CD4-positive, alpha-beta T cell treated with Interleukin-4 for 1 hour (primary cell): ENCODE results near the gene ORC1.
"Not testable (repeated sequence)": the region's sequence is repeated elsewhere in the genome, so short reads cannot be mapped to it uniquely, and the experiment has no call there.

Source experiments
- DNase-seq, 2 donors: peaks; one replicate each; pipeline ENCODE4 v3.0.0-alpha.2; 2020 to 2022

The ORC1 gene

DNA sequence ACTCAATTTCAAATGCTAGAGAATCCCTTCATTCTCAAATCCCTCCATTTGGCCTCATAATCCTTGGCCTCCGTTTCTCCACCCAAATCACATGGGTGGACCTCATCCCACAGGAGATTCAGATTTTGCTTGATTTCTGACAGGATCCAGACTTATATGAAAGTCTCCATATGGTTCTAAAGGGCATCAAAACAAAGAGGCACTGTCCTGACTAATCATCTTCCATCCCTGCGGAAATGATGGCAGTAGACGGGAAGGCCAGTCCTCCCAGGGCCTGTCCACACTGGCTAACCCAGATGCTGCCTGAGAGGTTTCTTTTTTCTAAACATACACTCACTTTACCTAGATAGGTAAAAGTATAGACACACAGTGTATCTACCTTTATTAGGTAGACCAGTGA lies 18.8 kb downstream of the ORC1 start:
- DNase-seq = no peak

- DNase-seq = not testable (repeated sequence)
Observed at GRCh38 chr1:52369851-52370250, 34.4 kb downstream of the ORC1 start.

GRCh38 chr1:52368383-52369172 lies 35.6 kb downstream of the ORC1 start:
- peak; percentile 53 to 58 for DNase-seq

- no peak for DNase-seq
Observed at GRCh38 chr1:52367272-52367671, 37.0 kb downstream of the ORC1 start.

DNA sequence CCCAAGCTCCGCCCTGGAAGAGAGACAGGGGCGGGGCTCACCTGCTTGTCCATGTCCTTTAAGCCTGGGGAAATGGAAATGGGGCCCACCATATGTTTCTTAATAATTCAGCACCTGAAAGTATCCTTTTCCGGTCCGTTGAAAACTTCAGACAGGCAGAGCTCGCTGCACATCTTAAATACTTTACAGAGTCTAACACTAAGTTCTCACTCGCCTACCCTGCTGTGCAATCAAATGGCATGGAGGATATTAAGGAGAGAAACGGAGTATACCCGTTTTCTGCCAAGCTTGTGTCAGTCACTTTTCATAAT lies 37.8 kb downstream of the ORC1 start:
- no peak for DNase-seq

DNA sequence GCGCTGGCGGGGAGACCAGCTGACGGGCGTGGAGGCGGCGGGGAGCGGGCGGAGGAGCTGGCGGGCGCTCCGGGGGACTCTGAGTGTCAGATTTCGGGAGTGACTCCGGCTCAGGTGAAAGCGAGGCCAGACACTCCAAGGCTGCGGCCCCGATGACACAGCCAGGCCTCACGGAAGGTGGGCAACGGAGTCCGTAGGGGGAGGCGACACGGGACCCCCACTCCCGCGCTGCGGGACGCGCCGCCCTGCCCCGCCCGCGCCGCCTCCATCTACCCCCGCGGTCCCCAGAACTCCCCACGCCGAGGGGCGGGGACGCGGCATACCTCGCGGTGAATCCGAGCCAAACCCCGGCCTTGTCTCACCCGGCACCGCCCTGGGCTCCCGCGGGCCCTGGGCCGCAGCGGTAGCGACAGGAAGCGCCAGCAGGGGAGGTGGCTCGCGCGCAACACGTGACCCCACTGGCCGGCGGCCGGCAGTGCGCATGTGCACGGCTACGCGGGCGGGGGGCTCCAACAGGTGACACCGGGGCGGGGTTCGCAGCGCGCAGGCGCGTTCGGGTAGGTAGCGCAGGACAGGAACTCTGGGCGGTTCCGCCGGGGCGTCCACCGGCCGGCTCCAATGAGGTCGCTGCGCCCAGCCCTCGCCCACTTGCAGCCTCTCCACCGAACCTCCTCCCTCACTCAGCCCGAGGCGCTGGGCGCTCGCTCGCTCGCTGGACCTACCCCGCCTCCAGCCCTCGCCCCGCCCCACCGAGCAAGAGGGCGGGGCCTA lies 38.3 kb downstream of the ORC1 start, which contains the start of gene CC2D1B:
CC2D1B (minus strand) TSS at position 460 of the 771 bp plus-strand sequence. CDS start 1,585 bp downstream, outside the sequence.
- DNase-seq = peak; percentile 100

DNA sequence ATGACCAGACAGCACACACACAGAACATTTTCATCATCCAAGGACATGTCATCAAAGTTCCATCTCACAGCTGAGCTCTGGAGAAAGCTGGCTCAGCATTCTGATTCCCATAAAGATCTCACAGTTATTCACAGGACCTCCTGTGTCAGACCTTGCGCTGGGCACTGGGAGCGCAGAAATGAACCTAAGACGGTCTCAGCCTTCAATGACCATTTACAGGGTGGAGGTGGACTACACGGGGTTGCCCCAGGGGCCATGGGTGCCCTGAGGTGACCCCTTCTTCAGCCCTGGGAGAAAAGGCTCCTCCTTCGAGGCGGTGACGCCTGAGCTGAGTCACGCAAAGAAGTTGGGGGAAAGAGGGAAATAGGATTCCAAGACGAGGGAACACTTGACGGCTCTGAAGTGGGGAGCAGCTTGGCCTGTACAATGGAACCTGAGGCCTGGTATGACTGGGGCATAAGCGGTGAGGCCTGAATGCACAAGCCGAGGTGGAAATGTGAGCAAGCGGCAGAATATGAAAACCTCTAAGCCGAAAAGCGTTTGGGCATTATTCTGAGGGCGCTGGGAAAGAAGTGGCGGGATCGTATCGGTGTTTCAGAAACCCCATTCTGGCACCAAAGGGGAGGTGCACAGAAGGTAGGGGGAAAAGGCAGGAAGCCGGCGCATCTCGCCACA lies 39.0 kb downstream of the ORC1 start:
- peak; percentile 14 to 36 for DNase-seq

DNA sequence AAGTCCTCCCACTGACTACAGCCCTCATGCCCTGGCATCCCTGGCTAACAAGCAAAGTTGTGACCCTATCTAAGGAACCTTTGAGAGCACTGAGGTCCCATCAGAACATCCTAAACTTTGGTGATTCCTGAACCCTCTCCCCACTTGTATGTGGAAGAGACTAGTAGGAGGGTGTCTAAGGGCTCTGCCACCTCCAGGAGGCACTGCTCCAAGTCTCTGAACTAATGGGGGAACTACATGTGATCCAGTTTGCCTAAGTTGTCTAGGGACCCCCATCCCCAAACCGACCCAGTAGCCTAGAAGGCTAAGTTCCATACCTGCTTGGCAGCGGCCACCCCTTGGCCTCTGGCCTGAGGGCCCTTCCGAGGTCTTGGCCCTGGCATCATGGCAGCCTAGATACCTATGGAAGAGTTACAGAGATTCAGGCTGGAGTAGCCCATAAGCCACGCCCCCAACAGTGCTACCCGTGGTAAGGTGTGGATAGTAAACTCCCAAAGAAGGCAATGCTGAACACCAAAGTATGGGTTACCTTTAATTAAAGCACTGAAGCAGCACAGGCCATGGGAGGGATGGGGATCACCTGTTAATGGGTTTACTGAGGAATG lies 39.9 kb downstream of the ORC1 start:
- DNase-seq = no peak

DNA sequence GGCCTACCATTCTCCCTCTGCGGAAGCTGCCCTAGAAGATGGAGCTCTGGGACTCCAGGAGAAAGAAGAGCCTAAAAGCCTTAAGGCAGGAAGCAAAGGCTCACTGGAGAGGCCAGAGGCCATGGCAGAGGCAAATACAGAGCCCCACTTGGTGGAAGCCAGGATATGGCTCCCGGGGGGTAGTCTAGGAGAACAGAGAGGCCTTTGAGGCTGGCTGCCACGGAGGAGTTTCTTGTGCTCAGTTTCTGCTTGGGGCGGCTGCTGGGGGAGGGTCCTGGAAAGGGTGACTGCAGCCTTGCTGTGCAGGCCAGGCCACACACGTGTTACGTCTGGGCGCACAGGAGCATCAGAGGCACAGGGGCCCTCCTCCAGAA lies 43.6 kb downstream of the ORC1 start:
- DNase-seq = no peak

GRCh38 chr1:52359676-52360594 lies 44.3 kb downstream of the ORC1 start:
- DNase-seq = no peak

DNA sequence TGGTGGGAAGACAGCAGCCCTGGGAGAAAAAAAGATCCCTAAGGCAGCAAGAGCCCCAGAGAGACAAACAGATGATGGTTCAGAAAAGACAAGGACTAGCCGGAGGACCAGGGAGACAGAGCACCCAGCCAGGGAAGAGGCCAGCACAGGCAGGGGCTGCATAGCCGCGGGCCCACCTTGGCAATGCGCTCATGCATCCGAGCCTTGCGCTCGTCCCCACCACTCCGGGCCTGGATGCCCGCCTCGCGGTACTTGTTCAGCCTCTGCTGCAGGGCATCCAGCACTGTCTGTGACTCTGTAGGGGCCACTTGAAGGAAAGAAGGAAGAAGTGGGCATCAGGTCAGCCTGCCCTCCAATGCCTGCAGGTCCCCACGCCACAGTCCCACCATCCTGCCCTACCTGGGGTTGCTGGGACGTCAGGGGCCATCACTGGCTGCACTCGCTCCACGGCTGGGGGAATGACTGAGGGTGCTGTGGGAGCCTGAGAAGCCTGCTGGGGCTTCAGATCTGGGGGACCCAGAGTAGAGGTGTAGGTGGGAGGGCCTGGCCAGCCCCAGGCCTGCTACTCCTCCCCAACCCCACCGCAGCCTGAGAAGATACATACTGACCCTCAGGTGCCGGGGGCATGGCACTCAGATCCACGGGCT lies 45.2 kb downstream of the ORC1 start:
- no peak for DNase-seq

GRCh38 chr1:52357397-52357796 lies 46.8 kb downstream of the ORC1 start:
- no peak for DNase-seq

GRCh38 chr1:52356818-52357355 lies 47.3 kb downstream of the ORC1 start:
- no peak for DNase-seq

- no peak for DNase-seq
Observed at GRCh38 chr1:52355847-52356505, 48.2 kb downstream of the ORC1 start.

GRCh38 chr1:52355436-52355835 lies 48.8 kb downstream of the ORC1 start:
- DNase-seq = no peak

DNA sequence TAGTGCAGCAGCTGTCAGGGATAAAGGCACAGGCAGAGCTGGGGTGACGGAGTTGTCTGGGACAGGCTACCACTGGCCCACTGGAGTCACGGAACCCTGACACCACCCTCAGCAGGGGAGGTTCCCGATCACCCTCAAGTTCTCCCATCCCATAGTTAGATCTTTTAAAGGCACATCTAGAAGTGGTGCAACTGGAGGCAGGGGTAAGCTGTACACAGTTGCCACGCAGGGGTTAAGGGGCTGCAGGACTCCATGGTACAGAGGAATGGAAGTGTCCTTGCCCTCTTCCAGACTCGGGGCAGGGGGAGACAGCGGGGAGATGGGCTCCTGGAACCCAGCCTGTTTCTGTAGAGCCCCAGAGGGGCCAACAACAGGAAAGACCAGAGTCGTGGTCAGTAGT lies 51.5 kb downstream of the ORC1 start:
- no peak for DNase-seq

DNA sequence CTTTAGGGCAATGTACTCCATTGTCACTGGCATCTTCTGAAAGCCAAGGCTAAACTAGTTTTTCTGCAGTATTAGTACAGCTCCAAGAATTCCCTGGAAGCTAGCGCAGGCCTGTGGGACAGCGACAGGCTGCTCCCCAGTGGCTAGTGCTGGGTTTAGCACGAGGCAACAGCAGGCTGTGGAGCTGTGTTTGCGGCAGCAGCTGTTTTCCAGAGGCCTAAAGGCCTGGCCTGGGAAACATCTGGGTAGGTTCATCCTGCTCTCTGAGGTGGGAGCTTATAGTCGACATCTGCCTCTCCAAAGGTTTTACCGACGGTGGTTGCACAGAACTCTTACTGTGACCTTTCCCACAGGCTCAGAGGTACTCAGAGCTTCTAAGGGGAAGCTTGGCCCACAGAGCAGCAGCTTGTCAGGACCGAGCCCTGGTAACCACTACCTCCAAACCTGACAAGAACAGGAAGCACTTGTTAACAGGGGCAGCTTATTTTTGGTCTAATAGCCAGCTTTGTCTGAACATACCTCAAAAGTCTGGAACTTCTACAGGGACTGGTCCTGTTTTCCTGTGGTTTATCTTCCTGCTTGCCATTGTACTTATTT lies 55.4 kb downstream of the ORC1 start:
- no peak for DNase-seq

DNA sequence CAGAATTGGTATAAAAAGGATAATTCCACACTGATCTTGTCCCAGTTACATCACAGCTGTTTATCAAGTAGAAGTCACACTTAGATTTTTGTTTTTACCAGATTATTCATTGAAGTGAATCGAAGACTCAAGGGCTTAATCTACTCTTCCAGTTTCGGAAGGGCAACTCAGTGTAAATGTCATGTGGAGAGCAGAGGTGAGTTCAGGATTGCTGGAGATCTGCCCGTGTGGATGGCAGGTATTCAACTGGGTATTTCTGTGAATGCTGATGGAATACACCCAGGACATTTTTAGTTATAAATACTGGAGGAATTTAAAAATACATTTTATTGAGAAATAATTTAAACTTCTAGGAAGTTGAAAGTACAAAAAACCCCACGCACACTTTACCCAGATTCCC lies 57.6 kb downstream of the ORC1 start:
- DNase-seq = no peak

DNA sequence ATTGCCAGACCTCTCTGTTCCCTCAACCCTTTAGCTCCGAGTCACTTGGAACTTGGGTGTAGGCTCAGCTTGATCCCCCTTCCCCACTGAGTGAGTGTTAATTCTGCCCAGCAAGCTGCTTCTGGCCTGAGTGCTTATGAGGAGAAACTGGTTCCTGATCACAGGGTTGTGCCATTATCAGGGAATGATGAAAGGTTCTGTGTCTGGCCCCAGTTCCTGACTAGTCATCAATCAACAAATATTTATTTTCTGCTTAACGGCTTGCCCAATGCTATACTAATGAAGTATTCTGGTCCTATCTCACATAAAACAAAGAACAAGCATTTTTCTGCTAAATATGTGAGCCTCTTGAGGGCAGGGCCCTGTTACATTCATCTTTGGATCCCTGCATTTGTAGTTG lies 59.0 kb downstream of the ORC1 start:
- no peak for DNase-seq

DNA sequence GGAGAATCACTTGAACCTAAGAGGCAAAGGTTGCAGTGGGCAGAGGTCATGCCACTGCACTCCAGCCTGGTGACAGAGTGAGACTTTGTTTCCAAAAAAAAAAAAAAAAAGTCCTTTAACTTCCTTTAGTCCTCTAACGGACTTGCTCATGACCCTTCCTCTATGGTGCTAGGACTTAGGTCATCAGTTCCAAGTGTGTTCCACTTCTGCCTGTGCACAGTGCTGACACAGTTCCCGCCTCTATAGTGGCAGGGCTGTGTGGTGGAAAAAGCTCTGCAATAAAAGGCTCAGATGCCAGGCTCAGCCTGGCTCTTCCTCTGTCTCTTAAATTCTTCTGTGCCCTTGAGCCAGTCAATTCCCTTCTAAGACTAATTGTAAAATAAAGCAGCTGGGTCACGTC lies 60.2 kb downstream of the ORC1 start:
- no peak for DNase-seq
